Measurements from ENCODE around the gene CFAP97D1.

- TF ChIP-seq EZH2 (IDR thresholded peaks at IDR 0.05): no peak
- TF ChIP-seq POLR2AphosphoS5 (IDR thresholded peaks at IDR 0.05; ENCODE audit: borderline replicate concordance, low read depth, low read length): no peak
- TF ChIP-seq FOXP2 (optimal IDR thresholded peaks at IDR 0.05; ENCODE audit: control extremely low read depth, extremely low read length, insufficient read depth): no peak
Observed at GRCh38 chr17:43799047-43799446, 18.8 kb downstream of the CFAP97D1 start.

Measured in SK-N-MC (cell line).